ENCODE results near the gene IVD.

IVD gene

GRCh38 chr15:40405501-40406381 is at the start of gene IVD:
IVD (plus strand) TSS chr15:40405795; CDS start chr15:40405828, 33 bp downstream.
- DNase-seq = peak in 55 of 56 donors; percentile 68 to 98 (median 95)

- no peak for DNase-seq
These were observed 49.5 kb upstream of the IVD start for GRCh38 chr15:40355976-40356585.

GRCh38 chr15:40357246-40357645 is 48.3 kb upstream of the IVD start:
- DNase-seq = no peak

- DNase-seq = peak in 53 of 56 donors; percentile 7 to 89 (median 73)
These were observed 47.7 kb upstream of the IVD start, which contains the start of gene DISP2 for GRCh38 chr15:40357723-40358470. DISP2 (plus strand) TSS chr15:40358219; CDS start chr15:40358322, 103 bp downstream.

GRCh38 chr15:40358471-40359353 is 46.9 kb upstream of the IVD start:
- peak in 9 of 56 donors; percentile 18 to 61 (median 39) for DNase-seq

GRCh38 chr15:40360015-40360414 is 45.6 kb upstream of the IVD start:
- DNase-seq = no peak

- DNase-seq = no peak
These were observed 44.0 kb upstream of the IVD start for GRCh38 chr15:40361640-40362039.

- no peak for DNase-seq
These were observed 42.0 kb upstream of the IVD start for GRCh38 chr15:40363611-40364010.

- DNase-seq = no peak
These were observed 41.3 kb upstream of the IVD start for GRCh38 chr15:40364251-40364650.

- no peak for DNase-seq
These were observed 40.6 kb upstream of the IVD start for GRCh38 chr15:40365016-40365415.

GRCh38 chr15:40365624-40366456 is 39.8 kb upstream of the IVD start:
- DNase-seq = no peak

- peak in 49 of 56 donors; percentile 12 to 86 (median 51) for DNase-seq
These were observed 38.9 kb upstream of the IVD start for GRCh38 chr15:40366457-40367370.

GRCh38 chr15:40367371-40367685 is 38.3 kb upstream of the IVD start:
- DNase-seq = no peak

GRCh38 chr15:40367686-40368611 is 37.6 kb upstream of the IVD start:
- peak in 49 of 56 donors; percentile 11 to 80 (median 49) for DNase-seq

- DNase-seq = no peak
These were observed 36.7 kb upstream of the IVD start for GRCh38 chr15:40368719-40369473.

GRCh38 chr15:40369474-40369869 is 36.1 kb upstream of the IVD start:
- no peak for DNase-seq

- no peak for DNase-seq
These were observed 35.6 kb upstream of the IVD start for GRCh38 chr15:40369971-40370370.
